SK-N-SH treated with all-trans-retinoic acid at 6 μM for 48 hours (cell line): ENCODE results near the gene SYT3.

ENCODE experiments used
- ARNTL ChIP-seq: fragments of 450-650 bp; formaldehyde crosslinking; IDR thresholded peaks from 2 replicates; pipeline ENCODE4 v1.5.0; 2020; ENCODE audit warnings: low read depth, mild to moderate bottlenecking, moderate library complexity, borderline replicate concordance
- GLIS3 ChIP-seq: fragments of 250-450 bp; sonication (Bioruptor Pico); IDR thresholded peaks from 2 replicates; pipeline ENCODE4 v1.5.0; 2020; ENCODE audit warnings: mild to moderate bottlenecking, moderate library complexity
- PATZ1 ChIP-seq: fragments of 250-450 bp; sonication (Bioruptor Pico); IDR thresholded peaks from 2 replicates; pipeline ENCODE4 v1.8.0; 2020; ENCODE audit warnings: mild to moderate bottlenecking, moderate library complexity, borderline replicate concordance
- TSHZ2 ChIP-seq: fragments of 250-450 bp; sonication (Bioruptor Pico); IDR thresholded peaks from 2 replicates; pipeline ENCODE4 v1.5.0; 2020; ENCODE audit warnings: mild to moderate bottlenecking, moderate library complexity
- ZFP30 ChIP-seq: fragments of 450-650 bp; formaldehyde crosslinking; IDR thresholded peaks from 2 replicates; pipeline ENCODE4 v1.5.0; 2022; ENCODE audit warnings: mild to moderate bottlenecking, moderate library complexity

- TF ChIP-seq PATZ1 (CRISPR knock-in tag) (no peak), GLIS3 (CRISPR knock-in tag) (no peak), ARNTL (CRISPR knock-in tag) (no peak), ZFP30 (CRISPR knock-in tag) (no peak), TSHZ2 (CRISPR knock-in tag) (no peak)
These were observed 38.0 kb upstream of the SYT3 start for GRCh38 chr19:50677636-50678035.
